ENCODE measurements around the gene CAPN14. TPM values are rescaled to one million over a fixed set of nuclear protein-coding genes. Genes with fewer than 3 reads are reported as not detected.

The CAPN14 gene
- total RNA-seq, 2 donors from 2014 or later: 0.53 to 0.67 TPM

- Mint-ChIP-seq H3K4me3 (peak within 1 kb of the TSS; percentile 50), H3K27me3 (peaks cover 46% of the 10 kb centered on the region)
Observed at GRCh38 chr2:31138037-31138962, 79.0 kb downstream of the CAPN14 start, which contains the start of gene GALNT14. Gene GALNT14 (minus strand): TSS chr2:31138440. CDS start chr2:31138086, 354 bp downstream.

DNA sequence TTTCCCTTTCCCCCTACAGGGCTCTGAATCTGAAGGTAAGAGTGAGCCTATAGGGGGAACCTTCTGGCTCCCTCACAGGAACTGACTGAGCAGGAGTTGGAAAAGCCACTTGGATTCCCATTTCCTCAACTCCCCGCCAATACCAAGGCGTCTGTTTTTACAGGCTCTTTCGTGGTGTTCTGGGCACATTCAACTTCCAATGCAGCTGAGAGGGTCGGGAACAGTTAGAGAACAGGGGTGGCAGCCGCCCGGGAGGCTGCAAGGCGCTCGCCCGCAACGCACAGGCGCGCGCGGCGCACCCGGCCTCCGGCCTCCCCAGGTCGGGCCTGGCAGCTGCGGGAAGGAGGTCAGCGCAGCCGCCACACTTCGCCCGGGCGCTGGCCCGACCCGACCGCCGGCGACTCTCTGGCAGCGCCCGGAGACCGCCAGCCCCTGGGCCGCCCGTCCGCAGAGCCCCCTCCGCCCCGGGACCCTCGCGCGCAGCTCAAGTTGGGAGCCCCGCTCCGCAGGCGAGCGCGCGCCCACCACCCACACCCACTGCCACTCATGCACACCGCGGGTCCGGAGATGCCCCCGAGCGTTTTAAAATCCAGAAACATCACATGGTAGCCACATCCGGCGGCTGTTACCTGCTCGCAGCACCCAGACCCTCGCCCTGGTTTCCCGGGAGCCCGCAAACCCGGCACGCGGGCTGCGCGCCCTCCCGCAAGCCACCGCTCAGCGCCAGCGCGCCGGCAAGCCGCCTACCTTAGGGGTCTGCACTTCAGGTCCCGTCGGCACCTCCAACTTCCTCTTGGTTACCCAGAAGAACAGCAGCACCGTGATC, 79.9 kb downstream of the CAPN14 start:
- H3K27me3 Mint-ChIP-seq: peaks cover 51% of the 10 kb centered on the region
- ATAC-seq (replicated peaks): peak; percentile 11
- peak overlapping the region; percentile 50 for H3K4me3 Mint-ChIP-seq
- H3K27ac Mint-ChIP-seq: no peak overlapping the region
- no peaks in the 10 kb centered on the region for H3K9me3 Mint-ChIP-seq
- H3K4me1 Mint-ChIP-seq: peaks cover 7% of the 10 kb centered on the region
- no peaks in the 10 kb centered on the region for H3K36me3 Mint-ChIP-seq (ENCODE audit: low read depth)

More at GRCh38 chr2:31138037-31138962, 79.0 kb downstream of the CAPN14 start, which contains the start of gene GALNT14:
- no peaks in the 10 kb centered on the region for H3K36me3 Mint-ChIP-seq (ENCODE audit: low read depth)
- peak; percentile 62 for ATAC-seq (replicated peaks)
- H3K4me1 Mint-ChIP-seq: peaks cover 7% of the 10 kb centered on the region
- no peak within 1 kb of the TSS for H3K27ac Mint-ChIP-seq
- no peaks in the 10 kb centered on the region for H3K9me3 Mint-ChIP-seq

- H3K36me3 Mint-ChIP-seq (ENCODE audit: low read depth): no peaks in the 10 kb centered on the region
- H3K9me3 Mint-ChIP-seq: no peaks in the 10 kb centered on the region
- H3K27ac Mint-ChIP-seq: no peak overlapping the region
- H3K4me1 Mint-ChIP-seq: peaks cover 7% of the 10 kb centered on the region
- peak overlapping the region; percentile 50 for H3K4me3 Mint-ChIP-seq
- peaks cover 47% of the 10 kb centered on the region for H3K27me3 Mint-ChIP-seq
- no peak for ATAC-seq (replicated peaks)
Observed at GRCh38 chr2:31136732-31137131, 80.6 kb downstream of the CAPN14 start.

- Mint-ChIP-seq H3K4me1 (peaks cover 7% of the 10 kb centered on the region), H3K4me3 (no peak overlapping the region), H3K27ac (no peak overlapping the region), H3K27me3 (peaks cover 48% of the 10 kb centered on the region), H3K9me3 (no peaks in the 10 kb centered on the region), H3K36me3 (ENCODE audit: low read depth) (no peaks in the 10 kb centered on the region)
- ATAC-seq (replicated peaks): no peak
Observed at GRCh38 chr2:31136000-31136399, 81.3 kb downstream of the CAPN14 start.

- peaks cover 48% of the 10 kb centered on the region for H3K27me3 Mint-ChIP-seq
- H3K27ac Mint-ChIP-seq: no peak overlapping the region
- H3K4me3 Mint-ChIP-seq: no peak overlapping the region
- H3K36me3 Mint-ChIP-seq (ENCODE audit: low read depth): no peaks in the 10 kb centered on the region
- no peaks in the 10 kb centered on the region for H3K9me3 Mint-ChIP-seq
- H3K4me1 Mint-ChIP-seq: peaks cover 7% of the 10 kb centered on the region
- ATAC-seq (replicated peaks): no peak
Observed at GRCh38 chr2:31134480-31134879, 82.8 kb downstream of the CAPN14 start.

DNA sequence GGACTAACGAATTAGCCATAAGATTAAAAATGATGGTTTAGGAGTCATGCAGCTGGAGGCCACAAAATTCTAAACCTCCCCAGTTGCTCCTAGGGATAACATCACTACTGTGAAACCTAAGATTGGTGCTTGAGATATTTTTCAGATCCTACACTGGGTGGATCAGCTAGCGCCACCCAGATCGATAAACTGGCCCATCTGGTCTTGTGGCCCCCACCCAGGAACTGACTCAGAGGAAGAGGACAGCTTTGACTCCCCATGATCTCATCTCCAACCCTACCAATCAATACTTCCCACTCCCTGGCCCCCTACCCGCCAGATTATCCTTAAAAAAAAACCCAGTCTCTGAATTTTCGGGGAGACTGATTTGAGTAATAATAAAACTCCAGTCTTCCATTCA, 84.5 kb downstream of the CAPN14 start:
- H3K36me3 Mint-ChIP-seq (ENCODE audit: low read depth): no peaks in the 10 kb centered on the region
- no peaks in the 10 kb centered on the region for H3K9me3 Mint-ChIP-seq
- H3K4me1 Mint-ChIP-seq: peaks cover 7% of the 10 kb centered on the region
- H3K27ac Mint-ChIP-seq: no peak overlapping the region
- H3K4me3 Mint-ChIP-seq: no peak overlapping the region
- no peak for ATAC-seq (replicated peaks)
- H3K27me3 Mint-ChIP-seq: peaks cover 49% of the 10 kb centered on the region

- Mint-ChIP-seq H3K4me1 (peaks cover 4% of the 10 kb centered on the region), H3K36me3 (ENCODE audit: low read depth) (no peaks in the 10 kb centered on the region), H3K27ac (no peak overlapping the region), H3K27me3 (peaks cover 49% of the 10 kb centered on the region), H3K4me3 (no peak overlapping the region), H3K9me3 (no peaks in the 10 kb centered on the region)
- ATAC-seq (replicated peaks): no peak
Observed at GRCh38 chr2:31131871-31132270, 85.4 kb downstream of the CAPN14 start.

DNA sequence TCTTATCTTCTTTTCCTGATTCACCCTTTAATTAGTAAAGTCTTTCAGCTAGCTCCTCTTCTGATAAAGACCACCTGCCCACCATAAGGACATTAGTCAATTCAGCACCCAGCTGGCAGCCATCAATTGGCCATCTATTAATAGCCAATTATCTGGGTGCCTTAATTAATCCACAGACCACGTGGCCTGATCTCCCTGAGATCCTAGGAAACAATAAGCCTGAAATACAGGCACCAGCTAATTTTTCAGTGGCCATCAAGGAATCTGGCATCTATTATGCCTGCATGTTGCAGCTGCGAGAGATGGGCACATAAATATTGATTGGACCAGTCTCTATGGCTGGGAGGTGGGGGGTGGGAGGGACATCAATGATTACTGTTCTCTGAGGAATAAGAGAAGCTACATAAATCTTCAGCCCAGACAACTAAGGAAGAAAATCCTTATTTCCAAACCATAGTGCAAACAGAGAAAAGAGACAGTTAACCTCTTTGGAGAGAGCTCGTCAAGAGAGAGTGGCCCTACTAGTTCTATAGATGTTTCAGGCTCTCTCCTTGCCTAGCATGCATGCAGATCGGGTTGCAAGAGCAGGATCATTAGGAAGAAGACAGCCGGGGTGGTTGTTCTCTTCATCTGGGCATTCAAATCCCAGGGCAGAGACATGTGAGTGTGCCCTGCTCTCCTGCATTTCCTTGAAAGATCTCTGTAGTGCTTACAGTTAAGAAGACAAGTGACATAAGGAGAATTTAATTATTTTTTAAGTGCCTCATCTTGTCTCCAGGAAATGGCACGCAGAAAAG, 87.7 kb downstream of the CAPN14 start:
- Mint-ChIP-seq H3K9me3 (no peaks in the 10 kb centered on the region), H3K27me3 (peaks cover 26% of the 10 kb centered on the region), H3K36me3 (ENCODE audit: low read depth) (no peaks in the 10 kb centered on the region), H3K4me3 (no peak overlapping the region), H3K27ac (no peak overlapping the region), H3K4me1 (no peaks in the 10 kb centered on the region)
- ATAC-seq (replicated peaks): no peak

DNA sequence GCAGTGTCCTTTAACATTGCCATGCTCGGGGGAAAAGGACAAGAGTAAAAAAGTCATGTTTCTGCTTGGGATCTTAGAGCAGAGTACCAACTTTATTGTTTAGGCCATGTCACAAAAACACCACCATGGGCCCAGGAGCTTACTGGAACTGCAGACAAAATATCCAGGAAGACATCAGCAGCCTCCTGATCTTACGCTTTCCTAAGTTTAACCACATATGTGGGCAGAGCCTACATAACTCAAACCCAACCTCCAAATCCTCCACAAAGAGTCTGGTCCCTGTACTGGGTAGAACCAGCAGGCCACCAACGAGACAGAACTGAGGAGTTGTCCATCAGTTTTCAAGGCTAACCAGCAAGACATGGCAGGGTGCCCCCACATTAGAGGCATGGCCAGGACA, 89.4 kb downstream of the CAPN14 start:
- ATAC-seq (replicated peaks): no peak
- no peak overlapping the region for H3K4me3 Mint-ChIP-seq
- H3K4me1 Mint-ChIP-seq: no peaks in the 10 kb centered on the region
- H3K27ac Mint-ChIP-seq: no peak overlapping the region
- peaks cover 18% of the 10 kb centered on the region for H3K27me3 Mint-ChIP-seq
- no peaks in the 10 kb centered on the region for H3K9me3 Mint-ChIP-seq
- H3K36me3 Mint-ChIP-seq (ENCODE audit: low read depth): no peaks in the 10 kb centered on the region

GRCh38 chr2:31125918-31126695, 91.2 kb downstream of the CAPN14 start:
- no peaks in the 10 kb centered on the region for H3K9me3 Mint-ChIP-seq
- H3K4me3 Mint-ChIP-seq: no peak overlapping the region
- no peak for ATAC-seq (replicated peaks)
- peaks cover 12% of the 10 kb centered on the region for H3K27me3 Mint-ChIP-seq
- H3K4me1 Mint-ChIP-seq: no peaks in the 10 kb centered on the region
- H3K36me3 Mint-ChIP-seq (ENCODE audit: low read depth): no peaks in the 10 kb centered on the region
- H3K27ac Mint-ChIP-seq: no peak overlapping the region

DNA sequence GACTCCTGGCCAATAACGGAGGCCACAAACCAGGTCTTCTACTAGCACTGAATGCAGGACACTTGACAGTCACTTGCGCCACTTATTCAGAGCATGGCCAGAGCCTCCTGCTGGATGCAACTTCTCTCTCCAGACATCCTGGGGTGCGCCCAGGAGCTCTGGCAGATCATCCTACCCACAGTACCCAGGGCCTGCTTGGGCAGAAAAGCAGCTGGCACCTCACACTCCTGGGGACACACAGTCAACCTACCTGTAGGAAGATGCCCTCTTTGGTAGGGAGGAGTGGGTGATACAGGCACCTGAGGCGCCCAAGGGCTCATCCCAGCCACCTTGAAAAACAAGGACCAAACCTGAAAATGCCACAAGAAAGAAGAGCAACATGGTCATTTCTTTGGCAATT, 92.4 kb downstream of the CAPN14 start:
- H3K9me3 Mint-ChIP-seq: no peaks in the 10 kb centered on the region
- H3K36me3 Mint-ChIP-seq (ENCODE audit: low read depth): no peaks in the 10 kb centered on the region
- H3K27me3 Mint-ChIP-seq: peaks cover 12% of the 10 kb centered on the region
- no peak for ATAC-seq (replicated peaks)
- H3K4me1 Mint-ChIP-seq: no peaks in the 10 kb centered on the region
- no peak overlapping the region for H3K4me3 Mint-ChIP-seq
- H3K27ac Mint-ChIP-seq: no peak overlapping the region
